WTC11 (cell line): Measurements from ENCODE around the gene PPP4R2. TPM values are rescaled to one million over a fixed set of nuclear protein-coding genes. Genes with fewer than 3 reads are reported as not detected.

Source experiments
- ATAC-seq: fragments of 200-7000 bp; cut with Tn5 transposase; 2 replicates; pipeline ENCODE4 v1.10.0; 2021; ENCODE audit warnings: mild to moderate bottlenecking, moderate library complexity
- CTCF ChIA-PET: fragments of 300-600 bp; sonication (Branson Sonifier 250); formaldehyde crosslinking; loops from one replicate; lab custom pipeline; 2021; ENCODE audit warnings: antibody characterized with exemption; lab: Charles Lee
- POLR2A ChIA-PET: fragments of 350-600 bp; sonication (Branson Sonifier 250); formaldehyde crosslinking; loops from one replicate; lab custom pipeline; 2021; ENCODE audit warnings: antibody characterized with exemption; lab: Charles Lee
- DNase-seq: peaks from one replicate; pipeline ENCODE4 v3.0.0; 2021; ENCODE audit warnings: low spot score
- H3K27ac Mint-ChIP-seq: 2 replicates; pipeline ENCODE4 v1.8.0; 2021; ENCODE audit warnings: mixed read lengths
- H3K27me3 Mint-ChIP-seq: 2 replicates; pipeline ENCODE4 v1.8.0; 2021; ENCODE audit warnings: low read depth, mild to moderate bottlenecking, moderate library complexity, mixed read lengths
- H3K36me3 Mint-ChIP-seq: 2 replicates; pipeline ENCODE4 v1.8.0; 2021; ENCODE audit warnings: mixed read lengths
- H3K4me1 Mint-ChIP-seq: 2 replicates; pipeline ENCODE4 v1.8.0; 2022; ENCODE audit warnings: mixed read lengths
- H3K4me3 Mint-ChIP-seq: 2 replicates; pipeline ENCODE4 v1.8.0; 2021; ENCODE audit warnings: mild to moderate bottlenecking, moderate library complexity, mixed read lengths
- H3K9me3 Mint-ChIP-seq: 2 replicates; pipeline ENCODE4 v1.8.0; 2021; ENCODE audit warnings: mixed read lengths
- ATF6 ChIP-seq: sonication (generic); formaldehyde crosslinking; IDR thresholded peaks from 2 replicates; pipeline ENCODE4 v1.8.1; 2023; ENCODE audit warnings: mild to moderate bottlenecking, missing genetic modification reagents
- CBFB ChIP-seq: sonication (generic); formaldehyde crosslinking; IDR thresholded peaks from 2 replicates; pipeline ENCODE4 v1.8.1; 2022; ENCODE audit warnings: mild to moderate bottlenecking, low read depth, missing genetic modification reagents
- ELF4 ChIP-seq: sonication (generic); formaldehyde crosslinking; IDR thresholded peaks from 2 replicates; pipeline ENCODE4 v1.8.1; 2022; ENCODE audit warnings: low read depth, mild to moderate bottlenecking, moderate library complexity, missing genetic modification reagents
- KAT7 ChIP-seq: sonication (generic); formaldehyde crosslinking; IDR thresholded peaks from 2 replicates; pipeline ENCODE4 v1.8.1; 2023; ENCODE audit warnings: missing genetic modification reagents, mild to moderate bottlenecking, borderline replicate concordance
- PRDM15 ChIP-seq: sonication (generic); formaldehyde crosslinking; IDR thresholded peaks from 2 replicates; pipeline ENCODE4 v1.8.0; 2022; ENCODE audit warnings: missing genetic modification reagents
- PRRX2 ChIP-seq: fragments of 250-450 bp; sonication (Bioruptor Pico); IDR thresholded peaks from 2 replicates; pipeline ENCODE4 v1.8.0; 2021; ENCODE audit warnings: mild to moderate bottlenecking
- RORB ChIP-seq: fragments of 250-450 bp; sonication (Bioruptor Pico); IDR thresholded peaks from 2 replicates; pipeline ENCODE4 v1.9.0; 2021; ENCODE audit warnings: mild to moderate bottlenecking
- SP1 ChIP-seq: sonication (generic); formaldehyde crosslinking; conservative IDR thresholded peaks from 2 replicates; pipeline ENCODE4 v1.8.1; 2022; ENCODE audit warnings: missing genetic modification reagents
- STAT6 ChIP-seq: sonication (generic); formaldehyde crosslinking; conservative IDR thresholded peaks from 2 replicates; pipeline ENCODE4 v1.8.1; 2023; ENCODE audit warnings: mild to moderate bottlenecking, low read depth, missing genetic modification reagents, moderate library complexity
- TCF7 ChIP-seq: sonication (generic); formaldehyde crosslinking; IDR thresholded peaks from 2 replicates; pipeline ENCODE4 v1.8.0; 2022; ENCODE audit warnings: mild to moderate bottlenecking, low read depth, missing genetic modification reagents, moderate library complexity
- ZNF138 ChIP-seq: sonication (generic); formaldehyde crosslinking; conservative IDR thresholded peaks from 2 replicates; pipeline ENCODE4 v1.8.1; 2022; ENCODE audit warnings: mild to moderate bottlenecking, moderate library complexity, missing genetic modification reagents
- ZNF219 ChIP-seq: sonication (generic); formaldehyde crosslinking; IDR thresholded peaks from 2 replicates; pipeline ENCODE4 v1.8.0; 2023; ENCODE audit warnings: missing genetic modification reagents, mild to moderate bottlenecking, borderline replicate concordance
- ZNF317 ChIP-seq: sonication (generic); formaldehyde crosslinking; IDR thresholded peaks from 2 replicates; pipeline ENCODE4 v1.8.1; 2023; ENCODE audit warnings: low read depth, mild to moderate bottlenecking, moderate library complexity, missing genetic modification reagents, borderline replicate concordance
- ZNF423 ChIP-seq: fragments of 250-450 bp; sonication (Bioruptor Pico); IDR thresholded peaks from 2 replicates; pipeline ENCODE4 v2.1.2; 2022; ENCODE audit warnings: mild to moderate bottlenecking, moderate library complexity
- total RNA-seq: library from RNA; stranded (reverse); gene quantifications from 3 replicates; pipeline ENCODE4 v1.2.3, GENCODE V29; 2021
- TF ChIP-seq, protein P1 (sequence below): fragments of 200-600 bp; IDR thresholded peaks from 2 replicates; pipeline ENCODE4 v1.8.0; 2022; ENCODE audit warnings: antibody characterized with exemption
- TF ChIP-seq, protein P2 (sequence below): sonication (generic); formaldehyde crosslinking; IDR thresholded peaks from 2 replicates; pipeline ENCODE4 v1.8.0; 2022; ENCODE audit warnings: mild to moderate bottlenecking, missing genetic modification reagents
- TF ChIP-seq, protein P3 (sequence below): fragments of 250-450 bp; sonication (Bioruptor Pico); IDR thresholded peaks from 2 replicates; pipeline ENCODE4 v1.8.0; 2021; ENCODE audit warnings: mild to moderate bottlenecking
- TF ChIP-seq, protein P4 (sequence below): sonication (generic); formaldehyde crosslinking; IDR thresholded peaks from 2 replicates; pipeline ENCODE4 v1.8.0; 2022; ENCODE audit warnings: mild to moderate bottlenecking, missing genetic modification reagents

Gene PPP4R2
- total RNA-seq, 1 experiment from 2014 or later, result 78.1 TPM

GRCh38 chr3:72974956-72975355 is 21.7 kb upstream of the PPP4R2 start:
- Mint-ChIP-seq H3K27ac (no peak overlapping the region), H3K4me3 (no peak overlapping the region), H3K4me1 (peaks cover 27% of the 10 kb centered on the region), H3K36me3 (no peaks in the 10 kb centered on the region; the same call in 1 of the 2 replicates), H3K27me3 (no peaks in the 10 kb centered on the region), H3K9me3 (no peaks in the 10 kb centered on the region)
- DNase-seq (no peak), ATAC-seq (no peak)
- POLR2A ChIA-PET, result no interaction called here
- CTCF ChIA-PET, result no interaction called here
- TF ChIP-seq TCF7 (CRISPR knock-in tag) (no peak), ATF6 (no peak), ZNF317 (no peak), RORB (CRISPR knock-in tag) (no peak), PRDM15 (CRISPR knock-in tag) (no peak), ZNF138 (no peak), SP1 (CRISPR knock-in tag) (no peak), CBFB (CRISPR knock-in tag) (no peak), ZNF219 (CRISPR knock-in tag) (no peak)
- TF ChIP-seq, protein P1, sequence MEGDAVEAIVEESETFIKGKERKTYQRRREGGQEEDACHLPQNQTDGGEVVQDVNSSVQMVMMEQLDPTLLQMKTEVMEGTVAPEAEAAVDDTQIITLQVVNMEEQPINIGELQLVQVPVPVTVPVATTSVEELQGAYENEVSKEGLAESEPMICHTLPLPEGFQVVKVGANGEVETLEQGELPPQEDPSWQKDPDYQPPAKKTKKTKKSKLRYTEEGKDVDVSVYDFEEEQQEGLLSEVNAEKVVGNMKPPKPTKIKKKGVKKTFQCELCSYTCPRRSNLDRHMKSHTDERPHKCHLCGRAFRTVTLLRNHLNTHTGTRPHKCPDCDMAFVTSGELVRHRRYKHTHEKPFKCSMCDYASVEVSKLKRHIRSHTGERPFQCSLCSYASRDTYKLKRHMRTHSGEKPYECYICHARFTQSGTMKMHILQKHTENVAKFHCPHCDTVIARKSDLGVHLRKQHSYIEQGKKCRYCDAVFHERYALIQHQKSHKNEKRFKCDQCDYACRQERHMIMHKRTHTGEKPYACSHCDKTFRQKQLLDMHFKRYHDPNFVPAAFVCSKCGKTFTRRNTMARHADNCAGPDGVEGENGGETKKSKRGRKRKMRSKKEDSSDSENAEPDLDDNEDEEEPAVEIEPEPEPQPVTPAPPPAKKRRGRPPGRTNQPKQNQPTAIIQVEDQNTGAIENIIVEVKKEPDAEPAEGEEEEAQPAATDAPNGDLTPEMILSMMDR, result no peak
- TF ChIP-seq, protein P2, sequence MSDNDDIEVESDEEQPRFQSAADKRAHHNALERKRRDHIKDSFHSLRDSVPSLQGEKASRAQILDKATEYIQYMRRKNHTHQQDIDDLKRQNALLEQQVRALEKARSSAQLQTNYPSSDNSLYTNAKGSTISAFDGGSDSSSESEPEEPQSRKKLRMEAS (CRISPR knock-in tag), result no peak

- no peak for ATAC-seq
- ChIA-PET POLR2A (no interaction called here), CTCF (no interaction called here)
- no peaks in the 10 kb centered on the region; the same call in 1 of the 2 replicates for H3K36me3 Mint-ChIP-seq
- H3K27me3 Mint-ChIP-seq, result no peaks in the 10 kb centered on the region
- no peak overlapping the region for H3K4me3 Mint-ChIP-seq
- peaks cover 21% of the 10 kb centered on the region for H3K4me1 Mint-ChIP-seq
- H3K9me3 Mint-ChIP-seq, result no peaks in the 10 kb centered on the region
- DNase-seq, result no peak
- no peak overlapping the region for H3K27ac Mint-ChIP-seq
- no peak for TF ChIP-seq CBFB (CRISPR knock-in tag)
- no peak for TF ChIP-seq ELF4 (CRISPR knock-in tag)
- TF ChIP-seq STAT6 (CRISPR knock-in tag), result no peak
- no peak for TF ChIP-seq PRRX2
- no peak for TF ChIP-seq ZNF423
- TF ChIP-seq, protein P3, sequence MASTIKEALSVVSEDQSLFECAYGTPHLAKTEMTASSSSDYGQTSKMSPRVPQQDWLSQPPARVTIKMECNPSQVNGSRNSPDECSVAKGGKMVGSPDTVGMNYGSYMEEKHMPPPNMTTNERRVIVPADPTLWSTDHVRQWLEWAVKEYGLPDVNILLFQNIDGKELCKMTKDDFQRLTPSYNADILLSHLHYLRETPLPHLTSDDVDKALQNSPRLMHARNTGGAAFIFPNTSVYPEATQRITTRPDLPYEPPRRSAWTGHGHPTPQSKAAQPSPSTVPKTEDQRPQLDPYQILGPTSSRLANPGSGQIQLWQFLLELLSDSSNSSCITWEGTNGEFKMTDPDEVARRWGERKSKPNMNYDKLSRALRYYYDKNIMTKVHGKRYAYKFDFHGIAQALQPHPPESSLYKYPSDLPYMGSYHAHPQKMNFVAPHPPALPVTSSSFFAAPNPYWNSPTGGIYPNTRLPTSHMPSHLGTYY (CRISPR knock-in tag), result no peak
- TF ChIP-seq, protein P4, sequence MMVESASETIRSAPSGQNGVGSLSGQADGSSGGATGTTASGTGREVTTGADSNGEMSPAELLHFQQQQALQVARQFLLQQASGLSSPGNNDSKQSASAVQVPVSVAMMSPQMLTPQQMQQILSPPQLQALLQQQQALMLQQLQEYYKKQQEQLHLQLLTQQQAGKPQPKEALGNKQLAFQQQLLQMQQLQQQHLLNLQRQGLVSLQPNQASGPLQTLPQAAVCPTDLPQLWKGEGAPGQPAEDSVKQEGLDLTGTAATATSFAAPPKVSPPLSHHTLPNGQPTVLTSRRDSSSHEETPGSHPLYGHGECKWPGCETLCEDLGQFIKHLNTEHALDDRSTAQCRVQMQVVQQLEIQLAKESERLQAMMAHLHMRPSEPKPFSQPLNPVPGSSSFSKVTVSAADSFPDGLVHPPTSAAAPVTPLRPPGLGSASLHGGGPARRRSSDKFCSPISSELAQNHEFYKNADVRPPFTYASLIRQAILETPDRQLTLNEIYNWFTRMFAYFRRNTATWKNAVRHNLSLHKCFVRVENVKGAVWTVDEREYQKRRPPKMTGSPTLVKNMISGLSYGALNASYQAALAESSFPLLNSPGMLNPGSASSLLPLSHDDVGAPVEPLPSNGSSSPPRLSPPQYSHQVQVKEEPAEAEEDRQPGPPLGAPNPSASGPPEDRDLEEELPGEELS (CRISPR knock-in tag), result no peak
- TF ChIP-seq KAT7 (CRISPR knock-in tag), result no peak
Measured at GRCh38 chr3:72976281-72976741, 20.3 kb upstream of the PPP4R2 start.
